Body of pancreas (tissue), 4 donors: Measurements from ENCODE around the gene IFI44L. TPM values are rescaled to one million over a fixed set of nuclear protein-coding genes. Genes with fewer than 3 reads are reported as not detected.

Experiments
- ATAC-seq: fragments of 150-250 bp; one replicate; pipeline ENCODE4 v1.9.1; 2016
- DNase-seq, 4 donors: peaks; one replicate each; pipeline ENCODE4 v3.0.0-alpha.2; 2019
- H3K27ac ChIP-seq, 4 donors: fragments of 200-600 bp; sonication (generic); 1 replicate in 3 of 4; 2 replicates in 1 of 4; pipeline versions ENCODE4 v1.5.1 to v1.6.1; 2016 to 2019; ENCODE audit warnings: mild to moderate bottlenecking in 1 of 4, mixed read lengths in 1 of 4, moderate library complexity in 1 of 4
- H3K27me3 ChIP-seq, 2 donors: fragments of 200-600 bp; sonication (generic); one replicate each; pipeline ENCODE4 v1.6.0; 2016; ENCODE audit warnings: mild to moderate bottlenecking in 1 of 2
- H3K36me3 ChIP-seq, 2 donors: fragments of 200-600 bp; sonication (generic); replicated peaks in 1 of 2; 2 replicates each; pipeline ENCODE4 v1.5.1; 2016; ENCODE audit warnings: low read depth in 2 of 2; ENCODE audit not compliant: insufficient read depth in 1 of 2
- H3K4me1 ChIP-seq: fragments of 200-600 bp; sonication (generic); one replicate; pipeline ENCODE4 v1.6.0; 2016
- H3K4me3 ChIP-seq, 2 donors: fragments of 200-600 bp; sonication (generic); 1 replicate in 1 of 2; 2 replicates in 1 of 2; pipeline ENCODE4 v1.5.1; 2016 to 2019
- H3K9me3 ChIP-seq, 3 donors: fragments of 200-600 bp; sonication (generic); 1 replicate in 2 of 3; 2 replicates in 1 of 3; pipeline ENCODE4 v1.5.1; 2016
- POLR2A ChIP-seq, 3 donors: fragments of 450-650 bp; IDR thresholded peaks; one replicate each; pipeline ENCODE4 v1.6.1; 2016; ENCODE audit warnings: antibody characterized with exemption in 3 of 3, mild to moderate bottlenecking in 2 of 3
- WGBS, 2 donors: methylation state at CpG; one replicate each; pipeline ENCODE4 v1.1.5; 2017; 5-methylcytosine and 5-hydroxymethylcytosine counted together
- intact Hi-C: fragments of 100-400 bp; cut with DNase I; formaldehyde crosslinking; loops from one replicate; pipeline ENCODE4 v1.15.1; 2023
- total RNA-seq, 2 donors: library from RNA; depleted of rRNA; stranded (reverse); fragments of >200 nt; gene quantifications; one replicate each; pipeline ENCODE4 v1.1.0, GENCODE V29; 2016
- TF ChIP-seq, protein P1 (sequence below), 7 experiments: fragments of 450-650 bp in 4 of 7; fragments of 200-600 bp in 3 of 7; sonication (generic) in 3 of 7; IDR thresholded peaks; one replicate each; pipeline ENCODE4 v1.5.1; 2016 to 2019; ENCODE audit warnings: antibody characterized with exemption in 7 of 7

Gene IFI44L
- total RNA-seq, 2 donors from 2014 or later = 0.99 to 3.9 TPM

DNA sequence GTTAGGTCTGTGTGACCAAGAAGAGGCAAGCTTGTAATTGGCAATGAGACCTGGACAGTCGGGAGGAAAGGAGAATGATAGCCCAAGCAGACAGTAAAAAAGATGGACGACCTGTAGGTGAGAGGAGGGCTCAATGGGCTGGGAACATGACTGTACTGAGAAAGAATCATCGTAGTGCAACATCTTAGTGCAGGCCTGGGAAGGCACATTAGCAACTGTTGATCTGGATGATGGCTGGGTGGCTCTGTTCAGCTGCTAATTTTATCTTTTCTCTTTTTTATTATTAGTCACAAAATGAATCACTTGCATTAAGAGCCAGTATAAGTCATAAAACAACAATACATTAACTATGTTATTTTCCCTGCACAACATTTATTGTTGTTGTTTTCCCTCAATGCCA, 62.2 kb downstream of the IFI44L start:
- 46 to 52% methylated on average over 3 of the region's 3 CpGs for WGBS, 2 donors
- H3K4me1 ChIP-seq = no peaks in the 10 kb centered on the region
- no peak for TF ChIP-seq POLR2A (IDR thresholded peaks at IDR 0.05)
- TF ChIP-seq, protein P1, sequence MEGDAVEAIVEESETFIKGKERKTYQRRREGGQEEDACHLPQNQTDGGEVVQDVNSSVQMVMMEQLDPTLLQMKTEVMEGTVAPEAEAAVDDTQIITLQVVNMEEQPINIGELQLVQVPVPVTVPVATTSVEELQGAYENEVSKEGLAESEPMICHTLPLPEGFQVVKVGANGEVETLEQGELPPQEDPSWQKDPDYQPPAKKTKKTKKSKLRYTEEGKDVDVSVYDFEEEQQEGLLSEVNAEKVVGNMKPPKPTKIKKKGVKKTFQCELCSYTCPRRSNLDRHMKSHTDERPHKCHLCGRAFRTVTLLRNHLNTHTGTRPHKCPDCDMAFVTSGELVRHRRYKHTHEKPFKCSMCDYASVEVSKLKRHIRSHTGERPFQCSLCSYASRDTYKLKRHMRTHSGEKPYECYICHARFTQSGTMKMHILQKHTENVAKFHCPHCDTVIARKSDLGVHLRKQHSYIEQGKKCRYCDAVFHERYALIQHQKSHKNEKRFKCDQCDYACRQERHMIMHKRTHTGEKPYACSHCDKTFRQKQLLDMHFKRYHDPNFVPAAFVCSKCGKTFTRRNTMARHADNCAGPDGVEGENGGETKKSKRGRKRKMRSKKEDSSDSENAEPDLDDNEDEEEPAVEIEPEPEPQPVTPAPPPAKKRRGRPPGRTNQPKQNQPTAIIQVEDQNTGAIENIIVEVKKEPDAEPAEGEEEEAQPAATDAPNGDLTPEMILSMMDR (IDR thresholded peaks at IDR 0.05) = no peak
- no peak overlapping the region for H3K27ac ChIP-seq
- DNase-seq = no peak
- no peak overlapping the region for H3K4me3 ChIP-seq
- no peaks in the 10 kb centered on the region for H3K36me3 ChIP-seq
- no peaks in the 10 kb centered on the region for H3K27me3 ChIP-seq
- no peaks in the 10 kb centered on the region for H3K9me3 ChIP-seq
- intact Hi-C loops = no loop called here
- ATAC-seq = no peak

DNA sequence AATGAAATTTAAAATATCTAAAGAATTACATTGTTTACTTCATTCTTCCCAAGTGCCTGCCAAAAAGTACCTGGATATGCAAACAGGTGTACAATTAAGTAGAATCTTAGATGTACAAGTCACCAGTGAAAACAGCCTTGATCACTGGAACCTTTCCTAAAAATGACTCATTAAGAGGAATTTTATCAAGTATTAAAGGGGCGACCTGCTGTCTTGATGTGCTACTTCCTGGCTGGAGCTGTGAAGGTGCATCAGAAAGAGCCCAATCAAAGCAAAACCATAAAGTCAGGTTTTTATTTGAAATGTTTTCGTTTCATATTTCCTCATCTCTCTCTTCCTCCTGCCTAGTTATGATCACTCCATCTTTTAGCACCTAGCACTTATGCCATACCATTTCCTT, 62.8 kb downstream of the IFI44L start:
- Histone ChIP-seq H3K4me1 (no peaks in the 10 kb centered on the region), H3K9me3 (no peaks in the 10 kb centered on the region), H3K27me3 (no peaks in the 10 kb centered on the region), H3K36me3 (no peaks in the 10 kb centered on the region), H3K27ac (no peak overlapping the region), H3K4me3 (no peak overlapping the region)
- WGBS, 2 donors = 27 to 46% methylated on average over 2 of the region's 2 CpGs
- TF ChIP-seq, protein P1 (IDR thresholded peaks at IDR 0.05) = no peak
- no peak for TF ChIP-seq POLR2A (IDR thresholded peaks at IDR 0.05)
- intact Hi-C loops = no loop called here
- DNase-seq (no peak), ATAC-seq (no peak)

DNA sequence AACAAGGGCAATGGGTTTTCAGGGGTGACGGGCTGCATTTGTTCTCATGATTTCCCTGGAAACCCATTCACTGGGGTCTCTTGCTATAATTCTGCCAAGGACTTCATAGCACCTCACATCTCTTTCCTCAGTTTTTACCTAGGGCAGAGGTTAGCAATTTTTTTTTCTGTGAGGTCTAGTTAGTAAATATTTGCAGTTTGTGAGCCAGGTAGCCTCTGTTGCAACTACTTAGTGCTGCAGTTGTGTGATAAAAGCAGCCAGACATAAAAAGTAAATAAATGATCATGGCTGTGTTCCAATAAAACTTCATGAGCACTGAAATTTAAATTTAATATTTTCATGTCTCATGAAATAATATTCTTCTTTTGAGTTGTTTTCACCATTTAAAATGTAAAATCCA, 67.1 kb downstream of the IFI44L start:
- H3K9me3 ChIP-seq = no peaks in the 10 kb centered on the region
- ATAC-seq = no peak
- H3K27me3 ChIP-seq = no peaks in the 10 kb centered on the region
- no peaks in the 10 kb centered on the region for H3K4me1 ChIP-seq
- no peaks in the 10 kb centered on the region for H3K36me3 ChIP-seq
- TF ChIP-seq, protein P1 (IDR thresholded peaks at IDR 0.05) = no peak
- no peak for TF ChIP-seq POLR2A (IDR thresholded peaks at IDR 0.05)
- intact Hi-C loops = no loop called here
- no peak overlapping the region for H3K4me3 ChIP-seq
- 84 to 100% methylated on average over 1 of the region's 1 CpG for WGBS, 2 donors
- H3K27ac ChIP-seq = no peak overlapping the region
- no peak for DNase-seq

DNA sequence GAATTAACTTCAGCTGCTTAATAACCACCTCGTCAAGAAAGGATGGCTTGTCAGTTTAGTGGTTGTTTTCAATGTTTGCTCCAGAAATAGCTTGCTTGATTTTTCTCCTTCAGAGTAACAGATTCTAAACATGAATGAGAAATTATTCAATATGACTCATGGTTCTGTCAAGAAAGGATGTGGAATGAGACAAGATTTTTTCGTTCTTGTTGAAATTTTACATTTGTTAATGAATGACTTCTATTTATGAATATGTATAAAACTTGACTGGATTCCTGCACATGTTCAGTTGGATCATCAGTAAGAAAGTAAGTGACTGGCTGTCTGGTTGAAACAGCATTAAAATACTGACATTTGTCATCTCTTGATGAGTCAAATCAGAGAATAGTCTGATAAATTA, 67.7 kb downstream of the IFI44L start:
- Histone ChIP-seq H3K4me1 (no peaks in the 10 kb centered on the region), H3K9me3 (no peaks in the 10 kb centered on the region), H3K4me3 (no peak overlapping the region), H3K27ac (no peak overlapping the region), H3K36me3 (no peaks in the 10 kb centered on the region), H3K27me3 (no peaks in the 10 kb centered on the region)
- TF ChIP-seq, protein P1 (IDR thresholded peaks at IDR 0.05) = no peak
- TF ChIP-seq POLR2A (IDR thresholded peaks at IDR 0.05) = no peak
- DNase-seq (no peak), ATAC-seq (no peak)
- WGBS, 2 donors = 60 to 62% methylated on average over 2 of the region's 2 CpGs
- intact Hi-C loops = no loop called here

DNA sequence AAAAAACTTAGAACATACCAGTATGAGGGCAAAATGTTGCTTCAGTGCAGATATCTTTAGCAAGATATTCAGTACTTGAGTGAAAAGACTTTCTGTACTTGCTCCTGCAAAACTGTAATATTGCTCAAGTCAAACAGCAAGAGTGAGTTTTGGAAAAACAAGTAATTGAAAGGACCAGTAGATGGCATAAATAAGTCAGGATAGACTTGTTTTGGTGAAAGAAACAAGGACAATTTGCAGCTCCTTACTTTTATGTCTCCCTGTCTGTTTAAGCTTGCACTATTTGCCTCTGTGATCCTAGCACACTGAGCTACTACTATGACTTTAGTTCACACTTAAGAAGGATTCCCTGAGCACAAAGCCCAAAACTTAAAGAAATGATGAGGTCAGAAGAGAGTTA, 68.4 kb downstream of the IFI44L start:
- intact Hi-C loops = no loop called here
- Histone ChIP-seq H3K4me3 (no peak overlapping the region), H3K27ac (no peak overlapping the region), H3K36me3 (no peaks in the 10 kb centered on the region), H3K9me3 (no peaks in the 10 kb centered on the region), H3K4me1 (no peaks in the 10 kb centered on the region), H3K27me3 (no peaks in the 10 kb centered on the region)
- ATAC-seq = no peak
- DNase-seq = no peak
- no peak for TF ChIP-seq POLR2A (IDR thresholded peaks at IDR 0.05)
- TF ChIP-seq, protein P1 (IDR thresholded peaks at IDR 0.05) = peak in 1 of 7 experiments; percentile 5
